K562 treated with DMSO at 1 percent for 48 hours (cell line): ENCODE data around the gene TOX2. TPM values are rescaled to one million over a fixed set of nuclear protein-coding genes. Genes with fewer than 3 reads are reported as not detected.

Experiments used
- total RNA-seq: library from RNA; unstranded; fragments of 300-600 nt; gene quantifications from 2 replicates; pipeline ENCODE4 v1.2.3, GENCODE V29; 2022; ENCODE audit warnings: low replicate concordance; ENCODE audit errors: extremely low read depth

Gene TOX2, protein sequence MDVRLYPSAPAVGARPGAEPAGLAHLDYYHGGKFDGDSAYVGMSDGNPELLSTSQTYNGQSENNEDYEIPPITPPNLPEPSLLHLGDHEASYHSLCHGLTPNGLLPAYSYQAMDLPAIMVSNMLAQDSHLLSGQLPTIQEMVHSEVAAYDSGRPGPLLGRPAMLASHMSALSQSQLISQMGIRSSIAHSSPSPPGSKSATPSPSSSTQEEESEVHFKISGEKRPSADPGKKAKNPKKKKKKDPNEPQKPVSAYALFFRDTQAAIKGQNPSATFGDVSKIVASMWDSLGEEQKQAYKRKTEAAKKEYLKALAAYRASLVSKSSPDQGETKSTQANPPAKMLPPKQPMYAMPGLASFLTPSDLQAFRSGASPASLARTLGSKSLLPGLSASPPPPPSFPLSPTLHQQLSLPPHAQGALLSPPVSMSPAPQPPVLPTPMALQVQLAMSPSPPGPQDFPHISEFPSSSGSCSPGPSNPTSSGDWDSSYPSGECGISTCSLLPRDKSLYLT
- total RNA-seq, result not detected in 2 replicates

DNA sequence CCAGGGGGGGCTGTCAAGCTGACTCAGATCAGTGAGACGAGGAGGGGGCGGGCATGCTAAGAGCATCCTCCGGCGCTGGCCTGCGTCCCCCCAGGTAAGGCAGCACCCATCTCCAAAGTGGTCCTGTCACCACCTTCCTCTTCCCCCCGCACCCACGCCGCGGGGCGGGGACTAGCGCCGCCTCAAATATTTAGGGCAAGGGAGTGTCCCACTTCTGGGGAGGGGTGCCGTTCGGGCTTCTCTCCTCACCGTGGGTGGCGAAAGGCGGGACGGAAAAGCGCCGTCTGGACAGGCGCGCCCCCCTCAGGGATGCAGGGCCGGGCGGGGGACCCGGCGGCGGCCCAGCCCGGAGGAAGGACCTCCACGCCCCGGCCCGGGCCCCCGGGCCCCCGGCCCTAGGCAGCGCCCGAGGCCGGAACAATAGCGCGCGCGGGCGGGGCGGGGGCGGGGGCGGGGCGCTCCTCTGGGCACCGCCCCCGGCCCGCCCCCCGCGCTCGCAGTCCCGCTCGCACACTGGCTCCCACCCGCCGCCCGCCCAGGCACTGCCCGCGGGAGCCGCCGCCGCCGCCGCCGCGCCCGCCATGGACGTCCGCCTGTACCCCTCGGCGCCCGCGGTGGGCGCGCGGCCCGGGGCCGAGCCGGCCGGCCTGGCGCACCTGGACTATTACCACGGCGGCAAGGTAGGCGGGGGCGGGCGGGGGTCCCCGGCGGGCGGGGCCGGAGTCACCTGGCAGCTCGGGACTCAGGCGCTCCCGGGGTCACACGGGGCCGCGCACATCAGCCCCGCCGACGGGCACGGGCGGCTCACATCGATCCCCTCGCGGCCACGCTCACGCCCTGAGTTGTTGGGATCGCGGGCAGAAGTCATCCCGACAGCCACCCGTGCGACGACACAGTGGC, at the start of gene TOX2:
TOX2 (plus strand) TSS at position 542 of the 900 bp plus-strand sequence; CDS start at position 582, 40 bp downstream.

Other genes with a start within 250 kb of the TOX2 start
- gene MYBL2, start 247.7 kb upstream of the TOX2 start, total RNA-seq, result not detected in 2 replicates
- not detected in 2 replicates for gene GTSF1L, start 187.8 kb upstream of the TOX2 start, total RNA-seq